Small intestine (tissue), 7 donors: ENCODE measurements around the gene GAS7. TPM values are rescaled to one million over a fixed set of nuclear protein-coding genes. Genes with fewer than 3 reads are reported as not detected.

ENCODE experiments used
- DNase-seq, 2 donors: peaks; one replicate each; pipeline versions ENCODE4 v3.0.0 to v3.0.0-alpha.2; 2013
- FAIRE-seq: peaks from 2 replicates; lab custom pipeline; 2012; peaks lifted over from hg19 to GRCh38; lab: Jason Lieb, UNC
- H3K27ac ChIP-seq, 3 donors: one replicate each; pipeline ENCODE4 v1.5.1; 2013; ENCODE audit warnings: low read length in 2 of 3, mild to moderate bottlenecking in 2 of 3, control low read depth in 1 of 3, inconsistent platforms in 1 of 3, low read depth in 1 of 3, moderate library complexity in 1 of 3
- H3K27me3 ChIP-seq, 3 donors: one replicate each; pipeline ENCODE4 v1.6.1; 2013; ENCODE audit warnings: low read length in 3 of 3, inconsistent platforms in 1 of 3; ENCODE audit not compliant: control insufficient read depth in 3 of 3, insufficient read depth in 3 of 3
- H3K36me3 ChIP-seq, 3 donors: one replicate each; pipeline ENCODE4 v1.6.1; 2013; ENCODE audit warnings: low read length in 3 of 3, inconsistent platforms in 1 of 3, low read depth in 1 of 3, mild to moderate bottlenecking in 1 of 3, moderate library complexity in 1 of 3; ENCODE audit not compliant: control insufficient read depth in 3 of 3, insufficient read depth in 2 of 3
- H3K4me1 ChIP-seq, 3 donors: one replicate each; pipeline ENCODE4 v1.6.1; 2013; ENCODE audit warnings: low read length in 2 of 3, inconsistent platforms in 1 of 3, low read depth in 1 of 3, mild to moderate bottlenecking in 1 of 3, moderate library complexity in 1 of 3; ENCODE audit not compliant: control insufficient read depth in 3 of 3, insufficient read depth in 2 of 3
- H3K4me3 ChIP-seq, 3 donors: one replicate each; pipeline ENCODE4 v1.5.1; 2013; ENCODE audit warnings: low read length in 3 of 3, control low read depth in 1 of 3, inconsistent platforms in 1 of 3, low read depth in 1 of 3, mild to moderate bottlenecking in 1 of 3, moderate library complexity in 1 of 3
- H3K9me3 ChIP-seq, 2 donors: one replicate each; pipeline ENCODE4 v1.6.1; 2013; ENCODE audit warnings: low read depth in 1 of 2, low read length in 1 of 2; ENCODE audit not compliant: control insufficient read depth in 2 of 2, insufficient read depth in 1 of 2
- WGBS, 3 donors: extraction: QIAGEN DNeasy Blood & Tissue Kit; methylation state at CpG; one replicate each; pipeline ENCODE4 v1.1.7; 2013; 5-methylcytosine and 5-hydroxymethylcytosine counted together
- polyA plus RNA-seq, 4 donors: library from polyadenylated mRNA; stranded (reverse) in 3 of 4; unstranded in 1 of 4; fragments of 200-250 nt in 3 of 4; fragments of 120-200 nt in 1 of 4; gene quantifications; one replicate each; pipeline versions ENCODE4 v1.2.1 to v1.2.3, GENCODE V29; 2013
- donor health status: healthy with polysubstance abuse.
- donor health status: control.
- donor health status: control.
- donor health status: Bipolar disorder and iron deficiency.
- donor health status: healthy.

Gene GAS7
- polyA plus RNA-seq, 4 donors, result 1.1 to 14.9 (median 5.9) TPM

GRCh38 chr17:9940841-9941240, 257.6 kb downstream of the GAS7 start:
- no peaks in the 10 kb centered on the region for H3K4me1 ChIP-seq
- FAIRE-seq (no peak), DNase-seq (no peak)
- H3K27ac ChIP-seq, result no peak overlapping the region
- peaks cover 0 to 12% of the 10 kb centered on the region in 2 donors for H3K9me3 ChIP-seq
- H3K27me3 ChIP-seq, result no peaks in the 10 kb centered on the region
- H3K36me3 ChIP-seq, result peaks cover 0 to 11% (median 5%) of the 10 kb centered on the region in 3 donors
- H3K4me3 ChIP-seq, result no peak overlapping the region
- 78 to 82% (median 79%) methylated on average over 9 of the region's 9 CpGs for whole genome bisulfite sequencing, 3 donors

DNA sequence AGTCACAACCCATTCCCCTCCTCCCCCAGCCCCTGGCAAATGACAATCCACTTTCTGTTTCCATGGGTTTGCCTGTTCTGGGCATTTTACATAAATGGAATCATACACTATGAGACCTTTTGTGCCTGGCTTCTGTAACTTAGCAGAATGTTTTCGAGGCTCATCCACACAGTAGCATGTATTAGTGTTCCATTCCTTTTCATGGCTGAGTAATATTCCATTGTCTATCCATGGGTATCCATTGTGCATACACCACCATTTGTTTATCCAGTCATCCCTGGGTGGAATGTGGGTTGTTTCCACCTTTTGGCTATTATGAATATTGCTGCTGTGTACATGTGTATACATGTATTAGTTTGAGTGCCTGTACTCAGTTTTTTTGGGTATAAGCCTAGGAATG, 259.6 kb downstream of the GAS7 start:
- Histone ChIP-seq H3K4me3 (no peak overlapping the region), H3K36me3 (peaks cover 0 to 14% (median 0%) of the 10 kb centered on the region in 3 donors), H3K9me3 (peaks cover 0 to 12% of the 10 kb centered on the region in 2 donors), H3K27ac (no peak overlapping the region), H3K4me1 (no peaks in the 10 kb centered on the region), H3K27me3 (no peaks in the 10 kb centered on the region)
- DNase-seq, result no peak
- 52 to 79% (median 57%) methylated on average over 1 of the region's 1 CpG for WGBS, 3 donors
- no peak for FAIRE-seq

GRCh38 chr17:9937901-9938300, 260.5 kb downstream of the GAS7 start:
- DNase-seq (no peak), FAIRE-seq (no peak)
- Histone ChIP-seq H3K4me1 (no peaks in the 10 kb centered on the region), H3K27ac (no peak overlapping the region), H3K27me3 (no peaks in the 10 kb centered on the region), H3K36me3 (peaks cover 0 to 12% (median 0%) of the 10 kb centered on the region in 3 donors), H3K9me3 (peaks cover 0 to 12% of the 10 kb centered on the region in 2 donors), H3K4me3 (no peak overlapping the region)
- 87 to 97% (median 94%) methylated on average over 9 of the region's 9 CpGs for WGBS, 3 donors

- Histone ChIP-seq H3K36me3 (peaks cover 0 to 12% (median 0%) of the 10 kb centered on the region in 3 donors), H3K27me3 (no peaks in the 10 kb centered on the region), H3K9me3 (peaks cover 0 to 12% of the 10 kb centered on the region in 2 donors), H3K4me3 (no peak overlapping the region), H3K4me1 (no peaks in the 10 kb centered on the region), H3K27ac (no peak overlapping the region)
- DNase-seq, result no peak
- WGBS, 3 donors, result 75 to 86% (median 79%) methylated on average over 13 of the region's 13 CpGs
- FAIRE-seq, result no peak
Measured at GRCh38 chr17:9937241-9937761, 261.1 kb downstream of the GAS7 start.

DNA sequence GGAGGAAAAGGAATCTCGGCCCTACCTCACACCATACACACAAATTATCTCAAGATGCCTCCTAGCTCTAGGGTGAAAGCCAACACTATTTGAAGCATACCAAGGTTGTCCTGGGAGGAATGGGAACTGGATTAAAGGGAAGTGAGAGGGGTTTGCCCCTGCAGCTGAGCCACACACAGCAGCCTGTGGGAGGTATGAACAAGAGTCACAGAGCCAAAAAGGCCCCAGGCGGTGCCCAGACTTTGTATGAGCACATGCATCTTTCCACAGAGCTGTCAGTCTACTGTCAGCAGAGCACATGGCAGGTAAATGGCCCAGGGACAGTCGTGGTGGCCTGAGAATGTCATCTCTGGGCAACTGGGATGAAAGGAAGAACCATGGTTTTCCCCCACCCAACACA, 262.3 kb downstream of the GAS7 start:
- DNase-seq, result no peak
- Histone ChIP-seq H3K27ac (no peak overlapping the region), H3K4me3 (no peak overlapping the region), H3K27me3 (no peaks in the 10 kb centered on the region), H3K9me3 (peaks cover 0 to 12% of the 10 kb centered on the region in 2 donors), H3K4me1 (no peaks in the 10 kb centered on the region), H3K36me3 (peaks cover 0 to 10% (median 0%) of the 10 kb centered on the region in 3 donors)
- 60 to 82% (median 64%) methylated on average over 3 of the region's 3 CpGs for WGBS, 3 donors
- no peak for FAIRE-seq

- DNase-seq (no peak), FAIRE-seq (no peak)
- Histone ChIP-seq H3K27ac (no peak overlapping the region), H3K4me1 (no peaks in the 10 kb centered on the region), H3K9me3 (peaks cover 0 to 12% of the 10 kb centered on the region in 2 donors), H3K4me3 (no peak overlapping the region), H3K27me3 (no peaks in the 10 kb centered on the region), H3K36me3 (peaks cover 0 to 7% (median 2%) of the 10 kb centered on the region in 3 donors)
- WGBS, 3 donors, result 74 to 82% (median 79%) methylated on average over 6 of the region's 6 CpGs
Measured at GRCh38 chr17:9935408-9935807, 263.0 kb downstream of the GAS7 start.

GRCh38 chr17:9934331-9934730, 264.1 kb downstream of the GAS7 start:
- 75 to 84% (median 76%) methylated on average over 7 of the region's 7 CpGs for WGBS, 3 donors
- Histone ChIP-seq H3K9me3 (peaks cover 0 to 12% of the 10 kb centered on the region in 2 donors), H3K4me1 (no peaks in the 10 kb centered on the region), H3K27ac (no peak overlapping the region), H3K36me3 (peaks cover 0 to 3% (median 2%) of the 10 kb centered on the region in 3 donors), H3K27me3 (no peaks in the 10 kb centered on the region), H3K4me3 (no peak overlapping the region)
- DNase-seq (no peak), FAIRE-seq (no peak)

- DNase-seq, result no peak
- no peak for FAIRE-seq
- H3K4me1 ChIP-seq, result no peaks in the 10 kb centered on the region
- H3K4me3 ChIP-seq, result no peak overlapping the region
- peaks cover 0 to under 1% of the 10 kb centered on the region in 2 donors for H3K9me3 ChIP-seq
- 48 to 69% (median 51%) methylated on average over 2 of the region's 2 CpGs for WGBS, 3 donors
- H3K27me3 ChIP-seq, result no peaks in the 10 kb centered on the region
- no peak overlapping the region for H3K27ac ChIP-seq
- peaks cover 0 to 3% (median 2%) of the 10 kb centered on the region in 3 donors for H3K36me3 ChIP-seq
Measured at GRCh38 chr17:9932491-9932890, 265.9 kb downstream of the GAS7 start.
